ENCODE data around the gene DOCK9.

Gene DOCK9

DNA sequence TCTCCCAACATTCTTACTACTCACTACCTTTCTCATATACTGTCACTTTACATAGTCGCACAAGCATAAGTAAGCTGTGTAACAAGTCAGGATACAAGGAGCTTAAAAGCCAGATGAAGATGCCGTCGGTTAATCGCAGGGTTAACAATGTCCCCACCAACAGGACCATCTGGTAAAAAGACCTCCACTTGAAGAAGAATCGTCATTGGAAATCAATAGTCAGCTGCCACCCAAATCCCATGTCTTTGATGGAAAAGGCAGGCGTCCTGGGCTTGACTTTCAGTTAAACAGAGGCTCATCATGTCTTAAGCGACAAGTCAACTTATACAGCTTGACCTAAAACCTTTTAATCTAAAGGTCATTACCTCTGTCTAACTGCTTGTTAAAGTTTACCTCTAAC is 27.2 kb downstream of the DOCK9 start:
- H3K23ac ChIP-seq (ENCODE audit: low read length), result no peak overlapping the region

DNA sequence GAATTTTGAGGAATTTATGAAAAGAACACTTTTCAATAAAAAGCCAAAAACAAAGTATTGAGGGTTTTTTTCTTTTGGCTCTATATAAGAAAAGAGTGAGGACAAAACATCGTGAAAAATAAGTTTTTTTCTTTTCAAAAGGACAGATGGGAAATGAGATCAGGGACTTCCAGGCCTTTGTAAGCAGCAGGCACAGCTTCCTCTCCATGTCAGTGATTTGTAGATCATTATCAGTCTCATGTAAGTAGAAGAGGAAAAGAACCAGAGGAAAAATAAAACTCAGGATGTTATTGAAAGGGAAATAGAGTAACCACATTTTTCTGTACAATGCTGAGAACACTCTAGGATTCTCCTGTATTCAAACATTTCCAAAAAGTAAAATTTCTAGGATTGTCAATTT is 29.9 kb downstream of the DOCK9 start:
- H3K14ac ChIP-seq (ENCODE audit: low read length), result no peak overlapping the region
- H3K79me1 ChIP-seq (ENCODE audit: low read length), result peaks cover 8% of the 10 kb centered on the region
- H3K27me3 ChIP-seq (ENCODE audit: insufficient read depth, low read length), result no peaks in the 10 kb centered on the region
- no peak for DNase-seq
- no peak overlapping the region for H4K91ac ChIP-seq (ENCODE audit: low read depth, low read length)
- WGBS (ENCODE audit: extremely low coverage, insufficient coverage, insufficient read length), result no CpG with 5 or more reads among the region's 1 CpG
- peaks cover 5 to 13% of the 10 kb centered on the region in 2 experiments for H3K4me1 ChIP-seq (ENCODE audit: control insufficient read depth in 1 of 2, insufficient read depth in 2 of 2, low read length in 2 of 2)
- no peak overlapping the region for H3K18ac ChIP-seq (ENCODE audit: low read length)
- peaks cover 0 to 2% of the 10 kb centered on the region in 2 experiments for H3K36me3 ChIP-seq (ENCODE audit: control insufficient read depth in 1 of 2, insufficient read depth in 2 of 2, low read length in 2 of 2)
- no peak overlapping the region for H3K4ac ChIP-seq (ENCODE audit: low read depth, low read length)
- H3K79me2 ChIP-seq (ENCODE audit: control insufficient read depth, insufficient read depth, low read length, poor library complexity), result peaks cover 4% of the 10 kb centered on the region
- H4K8ac ChIP-seq (ENCODE audit: low read depth, low read length), result no peak overlapping the region
- no peak overlapping the region for H3K4me3 ChIP-seq (ENCODE audit: low read depth, low read length)
- H3K9ac ChIP-seq (ENCODE audit: low read length), result no peak overlapping the region
- H3K23ac ChIP-seq (ENCODE audit: low read length), result no peak overlapping the region
- H3K4me2 ChIP-seq (ENCODE audit: low read length), result no peak overlapping the region
- no peak overlapping the region for H4K12ac ChIP-seq (ENCODE audit: low read depth, low read length)
- H3K27ac ChIP-seq (ENCODE audit: low read depth, low read length), result no peak overlapping the region
- no peak overlapping the region for H2BK120ac ChIP-seq (ENCODE audit: insufficient read depth, low read length, poor library complexity)
- H2BK5ac ChIP-seq (ENCODE audit: low read depth, low read length, poor library complexity), result no peak overlapping the region
- H2AFZ ChIP-seq (ENCODE audit: insufficient read depth, low read length, poor library complexity), result no peak overlapping the region
- H2AK5ac ChIP-seq (ENCODE audit: low read length), result no peak overlapping the region
- no peaks in the 10 kb centered on the region for H3K9me3 ChIP-seq (ENCODE audit: insufficient read depth, low read depth, low read length)
- no peak overlapping the region for H2BK12ac ChIP-seq (ENCODE audit: low read length)

More for the DNA sequence above, 27.2 kb downstream of the DOCK9 start:
- Histone ChIP-seq H3K27me3 (ENCODE audit: insufficient read depth, low read length) (no peaks in the 10 kb centered on the region), H3K4me1 (ENCODE audit: control insufficient read depth in 1 of 2, insufficient read depth in 2 of 2, low read length in 2 of 2) (peaks cover 6 to 12% of the 10 kb centered on the region in 2 experiments), H3K4me2 (ENCODE audit: low read length) (no peak overlapping the region), H3K4me3 (ENCODE audit: low read depth, low read length) (no peak overlapping the region), H4K8ac (ENCODE audit: low read depth, low read length) (no peak overlapping the region), H2AFZ (ENCODE audit: insufficient read depth, low read length, poor library complexity) (no peak overlapping the region), H2AK5ac (ENCODE audit: low read length) (no peak overlapping the region), H3K4ac (ENCODE audit: low read depth, low read length) (no peak overlapping the region), H2BK5ac (ENCODE audit: low read depth, low read length, poor library complexity) (no peak overlapping the region), H3K9ac (ENCODE audit: low read length) (no peak overlapping the region), H2BK12ac (ENCODE audit: low read length) (no peak overlapping the region), H3K18ac (ENCODE audit: low read length) (no peak overlapping the region), H2BK120ac (ENCODE audit: insufficient read depth, low read length, poor library complexity) (no peak overlapping the region), H3K14ac (ENCODE audit: low read length) (no peak overlapping the region), H3K79me2 (ENCODE audit: control insufficient read depth, insufficient read depth, low read length, poor library complexity) (peaks cover 2% of the 10 kb centered on the region), H3K9me3 (ENCODE audit: insufficient read depth, low read depth, low read length) (no peaks in the 10 kb centered on the region), H3K79me1 (ENCODE audit: low read length) (peaks cover 8% of the 10 kb centered on the region), H4K91ac (ENCODE audit: low read depth, low read length) (no peak overlapping the region), H3K36me3 (ENCODE audit: control insufficient read depth in 1 of 2, insufficient read depth in 2 of 2, low read length in 2 of 2) (peaks cover 2 to 7% of the 10 kb centered on the region in 2 experiments), H4K12ac (ENCODE audit: low read depth, low read length) (no peak overlapping the region), H3K27ac (ENCODE audit: low read depth, low read length) (no peak overlapping the region)
- DNase-seq, result no peak
- WGBS (ENCODE audit: extremely low coverage, insufficient coverage, insufficient read length), result no CpG with 5 or more reads among the region's 7 CpGs

- H4K12ac ChIP-seq (ENCODE audit: low read depth, low read length), result no peak overlapping the region
- no peak for DNase-seq
- no CpG with 5 or more reads among the region's 9 CpGs for WGBS (ENCODE audit: extremely low coverage, insufficient coverage, insufficient read length)
Observed at GRCh38 chr13:98945863-98946605, 31.8 kb downstream of the DOCK9 start.

DNA sequence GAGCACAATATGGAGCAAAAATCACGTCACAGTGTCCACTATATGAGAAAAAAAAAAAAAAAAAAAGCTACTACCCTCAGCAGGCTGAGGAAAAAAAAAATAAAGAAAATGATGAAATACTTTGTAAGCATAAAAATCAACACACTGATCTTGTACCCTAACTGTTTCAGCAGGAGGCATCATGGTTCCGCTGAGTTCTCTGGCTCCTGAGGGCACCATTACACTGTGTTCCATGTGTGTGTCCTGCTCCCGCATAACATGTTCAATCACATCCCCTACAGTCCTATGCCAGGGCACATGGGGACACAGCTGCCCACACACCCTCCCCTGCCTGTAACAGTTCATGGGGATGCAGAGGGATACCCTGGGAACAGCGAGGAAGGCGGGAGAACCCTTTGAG is 33.5 kb downstream of the DOCK9 start:
- no peak overlapping the region for H3K4ac ChIP-seq (ENCODE audit: low read depth, low read length)
- no CpG with 5 or more reads among the region's 5 CpGs for WGBS (ENCODE audit: extremely low coverage, insufficient coverage, insufficient read length)
- no peak for DNase-seq
- H3K4me2 ChIP-seq (ENCODE audit: low read length), result no peak overlapping the region
- no peak overlapping the region for H4K91ac ChIP-seq (ENCODE audit: low read depth, low read length)
- no peak overlapping the region for H3K4me3 ChIP-seq (ENCODE audit: low read depth, low read length)
- H3K27ac ChIP-seq (ENCODE audit: low read depth, low read length), result no peak overlapping the region
- no peaks in the 10 kb centered on the region for H3K36me3 ChIP-seq (ENCODE audit: control insufficient read depth in 1 of 2, insufficient read depth in 2 of 2, low read length in 2 of 2)
- peak overlapping the region; percentile 20 for H3K18ac ChIP-seq (ENCODE audit: low read length)
- no peaks in the 10 kb centered on the region for H3K9me3 ChIP-seq (ENCODE audit: insufficient read depth, low read depth, low read length)
- peaks cover 4% of the 10 kb centered on the region for H3K79me2 ChIP-seq (ENCODE audit: control insufficient read depth, insufficient read depth, low read length, poor library complexity)
- H3K4me1 ChIP-seq (ENCODE audit: control insufficient read depth in 1 of 2, insufficient read depth in 2 of 2, low read length in 2 of 2), result peaks cover 9 to 13% of the 10 kb centered on the region in 2 experiments
- no peak overlapping the region for H4K8ac ChIP-seq (ENCODE audit: low read depth, low read length)
- H3K14ac ChIP-seq (ENCODE audit: low read length), result no peak overlapping the region
- no peak overlapping the region for H2BK12ac ChIP-seq (ENCODE audit: low read length)
- no peaks in the 10 kb centered on the region for H3K27me3 ChIP-seq (ENCODE audit: insufficient read depth, low read length)
- no peak overlapping the region for H3K23ac ChIP-seq (ENCODE audit: low read length)
- no peak overlapping the region for H2BK120ac ChIP-seq (ENCODE audit: insufficient read depth, low read length, poor library complexity)
- no peak overlapping the region for H2AK5ac ChIP-seq (ENCODE audit: low read length)
- H4K12ac ChIP-seq (ENCODE audit: low read depth, low read length), result no peak overlapping the region
- peaks cover 8% of the 10 kb centered on the region for H3K79me1 ChIP-seq (ENCODE audit: low read length)
- no peak overlapping the region for H3K9ac ChIP-seq (ENCODE audit: low read length)
- no peak overlapping the region for H2BK5ac ChIP-seq (ENCODE audit: low read depth, low read length, poor library complexity)
- H2AFZ ChIP-seq (ENCODE audit: insufficient read depth, low read length, poor library complexity), result no peak overlapping the region

More at GRCh38 chr13:98945863-98946605, 31.8 kb downstream of the DOCK9 start:
- no peak overlapping the region for H2AFZ ChIP-seq (ENCODE audit: insufficient read depth, low read length, poor library complexity)
- H3K79me2 ChIP-seq (ENCODE audit: control insufficient read depth, insufficient read depth, low read length, poor library complexity), result peaks cover 4% of the 10 kb centered on the region
- H3K23ac ChIP-seq (ENCODE audit: low read length), result no peak overlapping the region
- no peaks in the 10 kb centered on the region for H3K36me3 ChIP-seq (ENCODE audit: control insufficient read depth in 1 of 2, insufficient read depth in 2 of 2, low read length in 2 of 2)
- H3K79me1 ChIP-seq (ENCODE audit: low read length), result peaks cover 8% of the 10 kb centered on the region
- no peaks in the 10 kb centered on the region for H3K27me3 ChIP-seq (ENCODE audit: insufficient read depth, low read length)
- H4K91ac ChIP-seq (ENCODE audit: low read depth, low read length), result no peak overlapping the region
- H3K4me3 ChIP-seq (ENCODE audit: low read depth, low read length), result no peak overlapping the region
- no peak overlapping the region for H3K27ac ChIP-seq (ENCODE audit: low read depth, low read length)
- H2BK5ac ChIP-seq (ENCODE audit: low read depth, low read length, poor library complexity), result no peak overlapping the region
- H3K14ac ChIP-seq (ENCODE audit: low read length), result no peak overlapping the region
- H2BK120ac ChIP-seq (ENCODE audit: insufficient read depth, low read length, poor library complexity), result peak overlapping the region; percentile 3
- no peak overlapping the region for H3K4ac ChIP-seq (ENCODE audit: low read depth, low read length)
- no peak overlapping the region for H3K4me2 ChIP-seq (ENCODE audit: low read length)
- peak overlapping the region; percentile 42 for H3K9ac ChIP-seq (ENCODE audit: low read length)
- H2BK12ac ChIP-seq (ENCODE audit: low read length), result no peak overlapping the region
- peaks cover 6 to 13% of the 10 kb centered on the region in 2 experiments for H3K4me1 ChIP-seq (ENCODE audit: control insufficient read depth in 1 of 2, insufficient read depth in 2 of 2, low read length in 2 of 2)
- no peaks in the 10 kb centered on the region for H3K9me3 ChIP-seq (ENCODE audit: insufficient read depth, low read depth, low read length)
- no peak overlapping the region for H4K8ac ChIP-seq (ENCODE audit: low read depth, low read length)
- H3K18ac ChIP-seq (ENCODE audit: low read length), result peak overlapping the region; percentile 29
- no peak overlapping the region for H2AK5ac ChIP-seq (ENCODE audit: low read length)

Data from trophoblast cell (in vitro differentiated cells and primary cell).